Stomach (tissue), 9 donors: ENCODE measurements around the gene TMEM181. TPM values are rescaled to one million over a fixed set of nuclear protein-coding genes. Genes with fewer than 3 reads are reported as not detected.

Source experiments
- DNase-seq, 2 donors: peaks; one replicate each; pipeline versions ENCODE4 v3.0.0 to v3.0.0-alpha.2; 2013 to 2019
- H3K27ac ChIP-seq, 5 donors: fragments of 200-600 bp in 4 of 5; sonication (generic) in 4 of 5; one replicate each; pipeline ENCODE4 v1.5.1; 2013 to 2019; ENCODE audit warnings: mild to moderate bottlenecking in 1 of 5, moderate library complexity in 1 of 5
- H3K27me3 ChIP-seq, 3 donors: fragments of 200-600 bp; sonication (generic); one replicate each; pipeline ENCODE4 v1.5.1; 2017 to 2019; ENCODE audit warnings: mixed run types in 1 of 3
- H3K36me3 ChIP-seq, 4 donors: fragments of 200-600 bp; sonication (generic); 1 replicate in 3 of 4; 2 replicates in 1 of 4; pipeline ENCODE4 v1.5.1; 2016 to 2019
- H3K4me1 ChIP-seq, 4 donors: fragments of 200-600 bp; sonication (generic); one replicate each; pipeline ENCODE4 v1.5.1; 2016 to 2019
- H3K4me3 ChIP-seq, 4 donors: fragments of 200-600 bp; sonication (generic) in 3 of 4; one replicate each; pipeline ENCODE4 v1.5.1; 2016 to 2019; ENCODE audit warnings: mild to moderate bottlenecking in 1 of 4
- H3K9me3 ChIP-seq, 4 donors: fragments of 200-600 bp; sonication (generic); one replicate each; pipeline ENCODE4 v1.5.1; 2016 to 2019
- EP300 ChIP-seq: sonication (generic); formaldehyde crosslinking; IDR thresholded peaks from one replicate; pipeline ENCODE4 v1.6.1; 2017; ENCODE audit warnings: antibody characterized with exemption
- POLR2A ChIP-seq, 4 donors: fragments of 450-650 bp; IDR thresholded peaks; one replicate each; pipeline ENCODE4 v1.6.1; 2016; ENCODE audit warnings: antibody characterized with exemption in 4 of 4, control low read depth in 2 of 4, mild to moderate bottlenecking in 1 of 4, moderate library complexity in 1 of 4
- POLR2AphosphoS5 ChIP-seq, 3 donors: sonication (generic); formaldehyde crosslinking; IDR thresholded peaks; one replicate each; pipeline ENCODE4 v1.6.1; 2016; ENCODE audit warnings: antibody characterized with exemption in 3 of 3
- WGBS, 5 donors: extraction: QIAGEN DNeasy Blood & Tissue Kit in 3 of 5; methylation state at CpG; one replicate each; pipeline versions ENCODE4 v1.1.5 to v1.1.7; 2013 to 2018; 5-methylcytosine and 5-hydroxymethylcytosine counted together
- intact Hi-C: fragments of 100-400 bp; cut with DNase I; formaldehyde crosslinking; loops from one replicate; pipeline ENCODE4 v1.15.1; 2023; ENCODE audit warnings: low total_unique reads
- polyA plus RNA-seq, 3 donors: library from polyadenylated mRNA; stranded (reverse); fragments of 200-250 nt; gene quantifications; one replicate each; pipeline ENCODE4 v1.2.3, GENCODE V29; 2013
- total RNA-seq, 5 donors: library from RNA; depleted of rRNA; stranded (reverse); fragments of >200 nt; gene quantifications; one replicate each; pipeline versions ENCODE4 v1.1.0 to v1.2.3, GENCODE V29; 2014 to 2016
- TF ChIP-seq, protein P1 (sequence below), 7 experiments: fragments of 450-650 bp in 4 of 7; fragments of 200-600 bp in 3 of 7; sonication (generic) in 3 of 7; IDR thresholded peaks; one replicate each; pipeline ENCODE4 v1.5.1; 2016 to 2019; ENCODE audit warnings: antibody characterized with exemption in 7 of 7, control low read depth in 2 of 7, mild to moderate bottlenecking in 1 of 7
- donor health status: healthy with polysubstance abuse.
- donor health status: Bipolar disorder and iron deficiency.
- donor health status: healthy.

TMEM181 gene
- total and polyA plus RNA-seq, 8 donors, result 2.9 to 62.2 (median 15.0) TPM

- Histone ChIP-seq H3K9me3 (no peaks in the 10 kb centered on the region), H3K27me3 (no peaks in the 10 kb centered on the region), H3K36me3 (no peaks in the 10 kb centered on the region), H3K4me1 (peaks cover 16 to 67% (median 44%) of the 10 kb centered on the region in 4 donors), H3K27ac (peak overlapping the region; percentile 58 to 98 (median 96)), H3K4me3 (peak overlapping the region; percentile 75 to 98 (median 92))
- DNase-seq, result no peak
- intact Hi-C loops, result no loop called here
- WGBS, 5 donors, result 35 to 63% (median 41%) methylated on average over 8 of the region's 8 CpGs
- TF ChIP-seq EP300 (no peak), POLR2A (IDR thresholded peaks at IDR 0.05) (no peak), POLR2AphosphoS5 (IDR thresholded peaks at IDR 0.05) (no peak)
- TF ChIP-seq, protein P1, sequence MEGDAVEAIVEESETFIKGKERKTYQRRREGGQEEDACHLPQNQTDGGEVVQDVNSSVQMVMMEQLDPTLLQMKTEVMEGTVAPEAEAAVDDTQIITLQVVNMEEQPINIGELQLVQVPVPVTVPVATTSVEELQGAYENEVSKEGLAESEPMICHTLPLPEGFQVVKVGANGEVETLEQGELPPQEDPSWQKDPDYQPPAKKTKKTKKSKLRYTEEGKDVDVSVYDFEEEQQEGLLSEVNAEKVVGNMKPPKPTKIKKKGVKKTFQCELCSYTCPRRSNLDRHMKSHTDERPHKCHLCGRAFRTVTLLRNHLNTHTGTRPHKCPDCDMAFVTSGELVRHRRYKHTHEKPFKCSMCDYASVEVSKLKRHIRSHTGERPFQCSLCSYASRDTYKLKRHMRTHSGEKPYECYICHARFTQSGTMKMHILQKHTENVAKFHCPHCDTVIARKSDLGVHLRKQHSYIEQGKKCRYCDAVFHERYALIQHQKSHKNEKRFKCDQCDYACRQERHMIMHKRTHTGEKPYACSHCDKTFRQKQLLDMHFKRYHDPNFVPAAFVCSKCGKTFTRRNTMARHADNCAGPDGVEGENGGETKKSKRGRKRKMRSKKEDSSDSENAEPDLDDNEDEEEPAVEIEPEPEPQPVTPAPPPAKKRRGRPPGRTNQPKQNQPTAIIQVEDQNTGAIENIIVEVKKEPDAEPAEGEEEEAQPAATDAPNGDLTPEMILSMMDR (IDR thresholded peaks at IDR 0.05), result no peak
These were observed 2.0 kb downstream of the TMEM181 start for GRCh38 chr6:158561938-158562337.

GRCh38 chr6:158564243-158565121 lies 4.6 kb downstream of the TMEM181 start:
- Histone ChIP-seq H3K27me3 (no peaks in the 10 kb centered on the region), H3K27ac (peak overlapping the region; percentile 33 to 97 (median 61)), H3K9me3 (no peaks in the 10 kb centered on the region), H3K4me3 (no peak overlapping the region), H3K36me3 (no peaks in the 10 kb centered on the region), H3K4me1 (peaks cover 18 to 88% (median 54%) of the 10 kb centered on the region in 4 donors)
- DNase-seq, result no peak
- intact Hi-C loops, result no loop called here
- TF ChIP-seq, protein P1 (IDR thresholded peaks at IDR 0.05), result no peak
- no peak for TF ChIP-seq EP300
- no peak for TF ChIP-seq POLR2AphosphoS5 (IDR thresholded peaks at IDR 0.05)
- TF ChIP-seq POLR2A (IDR thresholded peaks at IDR 0.05), result no peak
- 83 to 88% (median 84%) methylated on average over 16 of the region's 16 CpGs for WGBS, 5 donors

DNA sequence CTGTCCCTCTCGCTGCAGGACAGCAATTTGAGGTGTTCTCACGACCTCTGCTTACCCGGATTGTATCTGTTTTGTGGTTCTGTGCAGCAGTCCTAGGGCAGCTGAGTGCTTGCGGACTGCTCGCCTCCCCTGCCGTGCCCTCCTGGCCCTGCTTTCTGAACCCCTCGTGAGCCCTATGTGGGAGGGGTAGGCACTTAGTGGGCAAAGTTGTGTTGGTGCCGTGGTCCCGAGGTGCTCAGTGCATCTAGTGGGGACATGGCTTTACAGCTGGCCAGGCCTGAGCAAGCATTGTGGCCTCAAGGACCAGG lies 5.2 kb downstream of the TMEM181 start:
- Histone ChIP-seq H3K4me1 (peaks cover 22 to 90% (median 58%) of the 10 kb centered on the region in 4 donors), H3K27me3 (no peaks in the 10 kb centered on the region), H3K27ac (peak overlapping the region in 3 of 5 donors; percentile 16 to 96 (median 33)), H3K36me3 (no peaks in the 10 kb centered on the region), H3K9me3 (no peaks in the 10 kb centered on the region), H3K4me3 (no peak overlapping the region)
- TF ChIP-seq EP300, result no peak
- TF ChIP-seq, protein P1 (IDR thresholded peaks at IDR 0.05), result no peak
- no peak for TF ChIP-seq POLR2A (IDR thresholded peaks at IDR 0.05)
- TF ChIP-seq POLR2AphosphoS5 (IDR thresholded peaks at IDR 0.05), result no peak
- 78 to 85% (median 83%) methylated on average over 9 of the region's 9 CpGs for WGBS, 5 donors
- no peak for DNase-seq
- intact Hi-C loops, result no loop called here

- H3K9me3 ChIP-seq, result no peaks in the 10 kb centered on the region
- H3K36me3 ChIP-seq, result no peaks in the 10 kb centered on the region
- DNase-seq, result no peak
- intact Hi-C loops, result no loop called here
- peak overlapping the region in 2 of 5 donors; percentile 16 to 33 for H3K27ac ChIP-seq
- peaks cover 24 to 95% (median 60%) of the 10 kb centered on the region in 4 donors for H3K4me1 ChIP-seq
- H3K27me3 ChIP-seq, result no peaks in the 10 kb centered on the region
- 85 to 92% (median 89%) methylated on average over 12 to 14 of the region's 14 CpGs for WGBS, 5 donors
- TF ChIP-seq POLR2A (IDR thresholded peaks at IDR 0.05), result no peak
- TF ChIP-seq EP300, result no peak
- TF ChIP-seq, protein P1 (IDR thresholded peaks at IDR 0.05), result no peak
- TF ChIP-seq POLR2AphosphoS5 (IDR thresholded peaks at IDR 0.05), result no peak
- no peak overlapping the region for H3K4me3 ChIP-seq
These were observed 5.7 kb downstream of the TMEM181 start for GRCh38 chr6:158565482-158566040.
